Measurements from ENCODE around the gene TRIM25.

TRIM25 gene

DNA sequence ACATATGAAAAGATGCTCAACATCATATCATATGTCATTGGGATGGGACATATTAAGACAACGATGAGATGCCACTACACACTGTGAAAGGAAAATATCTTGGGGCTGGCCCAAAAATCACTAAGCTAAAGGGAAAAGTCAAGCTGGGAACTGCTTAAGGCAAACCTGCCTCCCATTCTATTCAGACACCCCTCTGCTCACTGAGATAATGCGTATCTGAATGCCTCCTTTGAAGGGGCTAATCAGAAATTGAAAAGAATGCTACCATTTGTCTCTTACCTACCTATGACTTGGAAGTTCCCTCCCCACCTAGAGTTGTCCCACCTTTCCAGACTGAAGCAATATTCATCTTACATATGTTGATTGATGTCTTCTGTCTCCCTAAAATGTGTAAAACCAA is 11.2 kb upstream of the TRIM25 start:
- DNase-seq = no peak

DNA sequence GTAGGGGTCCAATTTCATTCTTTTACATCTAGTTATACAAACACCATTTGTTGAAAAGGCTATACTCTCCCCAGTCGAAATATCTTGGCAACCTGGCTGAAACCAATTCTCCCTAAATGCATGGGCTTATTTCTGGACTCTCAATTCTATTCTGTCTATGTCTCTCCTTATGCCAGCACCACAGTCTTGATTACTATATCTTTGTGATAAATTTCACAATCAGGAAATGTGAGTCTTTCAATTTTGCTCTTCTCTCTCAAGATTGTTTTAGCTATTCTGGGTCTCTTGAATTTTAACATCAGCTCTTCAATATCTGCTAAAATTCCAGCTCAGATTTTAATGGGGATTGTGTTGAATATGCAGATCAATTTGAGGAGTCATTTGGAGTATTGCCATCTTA is 5.9 kb upstream of the TRIM25 start:
- DNase-seq = no peak

DNA sequence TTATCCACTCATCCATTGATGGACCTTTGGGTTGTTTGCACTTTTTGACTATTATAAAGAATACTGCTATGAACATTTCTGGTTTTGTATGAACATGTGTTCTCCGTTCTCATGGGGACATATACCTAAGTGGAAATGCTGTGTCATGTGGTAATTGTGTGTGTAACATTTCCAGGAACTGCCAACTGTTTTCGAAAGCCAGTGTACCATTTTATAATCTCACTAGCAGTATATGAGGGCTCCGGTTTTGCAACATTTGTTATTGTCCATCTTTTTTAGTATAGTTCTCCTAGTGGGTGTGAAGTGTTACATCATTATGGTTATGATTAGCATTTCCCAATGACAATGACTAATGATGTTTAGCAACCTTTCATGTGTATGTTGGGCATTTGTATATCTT is 5.1 kb upstream of the TRIM25 start:
- DNase-seq = no peak

DNA sequence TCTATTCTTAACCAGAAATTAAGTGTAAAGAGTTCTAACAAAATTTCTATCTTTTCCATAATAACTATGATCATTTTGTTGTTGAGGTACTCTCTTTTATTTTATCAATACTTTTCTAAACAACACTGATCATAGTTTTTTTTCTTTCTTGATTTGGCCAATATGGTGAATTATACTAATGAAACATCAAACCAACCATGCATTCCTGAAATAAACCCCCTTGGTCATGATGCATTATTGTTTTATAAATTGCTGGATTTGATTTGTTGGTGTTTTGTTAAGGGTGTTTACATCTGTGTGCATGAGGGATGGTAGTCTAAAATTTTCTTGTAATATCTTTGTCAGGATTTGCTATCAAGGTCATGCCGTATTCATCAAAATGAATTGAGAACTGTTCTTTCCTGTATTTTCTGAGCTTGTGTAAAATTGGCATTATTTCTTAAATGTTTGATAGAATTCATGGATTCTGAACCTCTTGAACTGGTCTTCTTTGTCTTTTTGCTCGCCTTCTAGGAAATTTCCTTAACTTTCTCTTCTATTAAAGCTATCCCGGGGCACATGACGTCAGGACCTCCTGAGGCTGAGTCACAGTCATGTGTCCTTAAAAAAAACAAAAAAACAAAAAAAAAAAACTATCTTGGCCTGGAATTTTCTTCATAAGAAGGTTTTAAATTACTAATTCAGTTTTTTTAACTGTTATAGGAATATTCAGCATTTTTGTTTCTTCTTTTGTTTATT is 3.9 kb upstream of the TRIM25 start:
- no peak for DNase-seq

DNA sequence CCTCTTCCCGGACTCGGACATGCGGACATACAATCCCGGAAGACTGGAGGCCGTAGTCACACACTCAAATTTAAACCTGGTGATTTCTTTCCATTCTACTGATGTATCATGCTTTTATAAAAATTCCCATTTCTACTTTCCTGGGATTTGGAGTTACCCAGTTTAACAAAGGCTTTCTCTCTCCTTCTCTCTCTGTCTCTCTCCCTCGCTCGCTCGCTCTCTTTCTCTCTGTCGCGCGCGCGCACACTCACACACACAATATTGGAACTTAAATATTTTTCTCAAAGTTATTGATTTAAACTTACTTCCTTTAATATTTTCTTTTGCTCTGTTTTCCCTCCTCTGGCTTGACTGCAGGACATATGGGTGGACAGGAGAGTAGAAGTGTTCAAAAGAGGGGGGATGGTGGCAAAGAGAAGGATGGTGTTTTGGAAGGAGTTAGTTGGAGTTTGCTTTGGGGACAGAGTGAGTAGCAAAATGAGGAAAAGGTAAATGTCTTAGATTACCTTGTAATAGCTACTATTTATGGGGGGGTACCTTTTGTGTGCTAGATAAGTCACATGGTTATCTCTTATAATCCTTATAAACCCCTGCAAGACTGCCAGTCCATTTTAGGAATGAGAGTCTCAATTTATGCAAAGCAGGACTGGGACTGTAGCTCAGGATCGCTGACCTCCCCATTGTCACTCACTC is 878 bp upstream of the TRIM25 start:
- no peak for DNase-seq

DNA sequence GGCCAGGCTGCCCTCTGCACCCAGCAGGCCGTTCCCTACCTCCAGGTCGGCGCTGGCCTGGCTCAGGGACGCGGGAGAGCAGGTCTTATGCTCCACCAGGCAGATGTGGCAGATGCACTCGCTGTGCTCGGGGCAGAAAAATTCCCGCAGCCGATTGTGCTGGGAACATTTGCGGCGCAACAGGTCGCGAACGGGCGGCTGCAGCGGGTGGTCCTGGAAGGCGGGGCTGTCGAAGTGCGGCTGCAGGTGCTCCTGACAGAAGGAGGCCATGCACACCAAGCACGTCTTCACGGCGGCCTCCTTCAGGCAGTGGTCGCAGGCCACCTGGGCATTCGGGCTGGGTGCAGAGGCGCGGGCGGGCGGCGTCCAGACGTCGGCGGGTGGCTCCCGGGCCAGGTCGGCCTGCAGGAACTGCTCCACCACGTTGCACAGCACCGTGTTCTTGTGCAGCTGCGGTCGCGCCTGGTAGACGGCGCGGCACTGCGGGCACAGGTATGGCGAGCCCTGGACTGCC is 439 bp downstream of the TRIM25 start:
- no peak for DNase-seq

DNA sequence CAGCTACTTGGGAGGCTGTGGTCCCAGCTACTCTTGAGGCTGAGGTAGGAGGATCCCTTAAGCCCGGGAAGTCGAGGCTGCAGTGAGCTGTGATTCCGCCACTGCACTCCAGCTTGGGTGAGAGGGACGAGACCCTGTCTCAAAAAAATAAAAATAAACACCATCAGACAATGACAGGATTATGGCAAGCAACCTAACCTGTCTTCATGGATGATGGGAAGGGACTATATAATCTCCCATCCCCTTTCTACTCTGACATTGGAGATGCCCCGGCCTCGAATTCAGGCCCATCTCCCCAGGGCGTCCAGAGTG is 893 bp downstream of the TRIM25 start:
- no peak for DNase-seq

DNA sequence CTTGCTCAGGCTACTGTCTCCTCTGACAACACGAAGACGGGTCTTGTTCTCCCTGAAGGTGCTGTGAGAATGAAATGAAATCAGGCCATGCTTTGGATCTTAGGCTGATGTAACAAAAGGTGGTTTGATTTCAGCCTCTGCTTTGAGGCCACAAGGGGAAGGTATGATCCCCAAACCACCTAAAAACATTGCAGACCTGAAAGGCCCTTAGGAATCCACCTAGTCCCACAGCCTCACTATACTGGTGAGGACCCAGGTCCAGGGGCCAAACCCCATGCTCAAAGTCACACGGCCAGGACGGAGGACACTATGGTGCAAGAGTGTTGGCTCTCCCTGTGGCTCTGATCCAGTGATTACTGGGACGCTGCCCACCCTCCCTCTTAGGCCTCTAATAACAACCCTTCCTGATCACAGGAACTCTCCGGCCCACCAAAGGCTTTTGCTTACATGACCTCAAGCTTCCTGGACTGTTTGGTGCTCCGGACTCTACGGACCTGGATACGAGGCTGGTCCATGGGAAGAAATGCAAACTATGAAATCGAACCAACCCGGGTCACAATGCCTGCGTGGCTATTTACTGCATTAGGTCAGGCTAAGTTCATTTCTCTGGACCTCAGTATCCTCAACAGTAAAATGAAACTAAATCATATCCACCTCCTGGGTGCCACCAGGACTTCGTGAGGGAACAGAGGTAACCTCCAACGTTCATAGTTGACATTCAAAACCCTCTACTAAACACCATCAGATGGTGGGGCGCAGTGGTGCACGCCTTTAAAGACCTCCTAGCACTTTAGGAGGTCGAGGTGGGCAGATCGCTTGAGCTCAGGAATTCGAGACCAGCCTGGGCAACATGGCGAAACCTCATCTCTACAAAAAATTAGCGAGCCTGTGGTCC is 1.5 kb downstream of the TRIM25 start:
- no peak for DNase-seq

DNA sequence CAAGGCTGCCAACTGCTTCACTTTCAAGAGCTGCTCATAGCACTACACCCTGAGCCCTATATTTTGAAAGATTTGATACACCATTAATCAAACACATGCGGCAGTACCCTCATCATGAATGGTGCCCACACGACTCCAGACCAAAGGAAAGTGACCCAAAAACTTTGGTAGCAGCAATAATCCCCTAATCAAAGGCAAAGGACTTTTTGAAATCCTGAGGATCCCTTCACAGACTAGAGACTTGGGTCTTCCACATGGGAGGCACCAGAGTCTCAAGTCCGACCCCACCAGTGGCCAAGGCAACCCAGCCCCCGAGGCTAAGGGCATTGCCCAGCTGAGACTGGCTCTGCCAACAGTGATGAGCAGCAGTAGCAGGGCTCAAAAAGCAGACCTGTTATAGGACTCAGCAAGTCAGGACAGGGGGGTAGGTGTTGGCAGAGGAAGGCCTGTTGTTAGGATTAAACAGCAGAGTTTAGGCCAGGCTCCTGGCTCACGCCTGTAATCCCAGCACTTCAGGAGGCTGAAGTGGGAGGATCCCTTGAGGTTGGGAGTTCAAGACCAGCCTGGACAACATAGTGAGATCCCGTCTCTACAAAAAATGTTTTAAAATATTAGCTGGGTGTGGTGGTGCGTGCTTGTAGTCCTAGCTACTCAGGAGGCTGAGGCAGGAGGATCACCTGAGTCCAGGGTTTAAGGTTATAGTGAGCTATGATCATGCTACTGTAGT is 3.2 kb downstream of the TRIM25 start:
- DNase-seq = no peak

DNA sequence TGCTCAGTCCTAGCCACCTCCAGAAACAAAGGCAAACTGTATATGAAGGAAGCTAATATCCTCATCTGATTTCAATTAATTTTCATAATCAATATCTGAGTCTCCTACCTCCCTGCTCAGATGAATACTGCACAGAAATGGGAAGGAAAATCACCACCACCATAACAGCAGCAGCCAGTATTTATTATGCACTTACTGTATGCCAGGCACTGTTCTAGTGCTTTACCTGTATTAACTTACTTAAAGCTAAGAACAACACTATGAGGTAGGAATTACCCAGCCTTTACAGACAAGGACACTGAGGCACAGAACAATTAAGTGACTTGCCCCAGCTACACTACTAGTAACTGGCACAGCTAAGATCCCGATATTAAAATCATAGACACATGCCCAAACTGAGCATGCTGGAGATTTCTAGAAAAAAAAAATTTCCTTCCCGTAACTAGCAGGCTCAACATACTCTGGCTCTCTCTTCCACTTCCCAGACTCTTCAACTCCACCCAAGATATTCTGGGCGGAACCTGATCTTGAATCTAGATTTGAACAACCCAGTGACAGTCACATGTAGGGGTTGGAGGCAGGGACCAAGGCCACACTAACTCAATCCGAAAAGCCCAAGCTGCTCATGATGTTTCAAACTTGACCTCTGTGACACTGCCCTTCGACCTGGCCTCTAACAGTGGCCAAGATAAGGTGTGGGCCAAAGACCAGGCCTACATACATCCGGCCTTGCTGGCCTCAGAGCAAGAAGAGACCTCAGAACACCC is 3.9 kb downstream of the TRIM25 start:
- no peak for DNase-seq

DNA sequence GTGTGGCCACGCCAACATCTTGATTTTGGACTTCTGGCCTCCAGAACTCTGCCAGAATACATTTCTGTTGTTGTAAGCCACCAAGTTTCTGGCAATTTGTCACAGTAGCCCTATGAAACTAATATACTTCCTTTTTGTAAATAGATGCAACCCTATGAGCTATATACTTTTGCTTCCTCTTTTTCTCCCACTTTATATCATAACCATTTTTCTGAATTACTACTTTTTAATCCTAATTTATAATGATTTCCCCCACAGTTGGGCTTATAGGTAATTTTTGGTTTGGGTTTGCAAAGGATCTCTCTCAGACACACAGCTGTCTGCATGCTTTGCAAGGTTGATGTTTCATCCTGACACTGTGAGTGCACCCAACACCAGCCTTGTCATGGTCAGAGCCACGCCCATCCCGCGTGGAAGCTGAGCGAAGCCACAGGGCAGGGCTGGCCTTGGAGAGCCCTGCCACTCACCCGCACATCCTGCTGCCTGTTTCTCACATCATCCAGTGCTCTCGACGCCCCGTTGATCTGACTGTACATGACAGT is 5.8 kb downstream of the TRIM25 start:
- DNase-seq = peak; percentile 48

DNA sequence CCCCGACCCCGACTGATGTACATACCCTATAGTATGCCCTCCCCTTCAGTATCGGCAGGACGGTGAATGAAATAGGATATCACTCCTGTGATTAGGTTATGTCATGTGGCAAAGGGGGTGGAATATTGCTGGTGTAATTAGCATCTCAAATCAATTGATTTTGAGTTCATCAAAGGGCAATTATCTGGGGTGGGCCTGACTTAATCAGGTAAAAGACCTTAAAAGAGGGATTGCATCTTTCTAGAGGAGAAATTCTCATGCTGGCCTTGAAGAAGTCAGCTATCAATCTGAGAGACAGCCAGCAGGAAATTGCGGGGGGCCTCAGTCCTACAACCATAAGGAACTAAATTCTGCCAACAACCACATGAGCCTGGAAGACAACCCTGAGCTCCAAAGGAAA is 10.3 kb downstream of the TRIM25 start:
- no peak for DNase-seq

DNA sequence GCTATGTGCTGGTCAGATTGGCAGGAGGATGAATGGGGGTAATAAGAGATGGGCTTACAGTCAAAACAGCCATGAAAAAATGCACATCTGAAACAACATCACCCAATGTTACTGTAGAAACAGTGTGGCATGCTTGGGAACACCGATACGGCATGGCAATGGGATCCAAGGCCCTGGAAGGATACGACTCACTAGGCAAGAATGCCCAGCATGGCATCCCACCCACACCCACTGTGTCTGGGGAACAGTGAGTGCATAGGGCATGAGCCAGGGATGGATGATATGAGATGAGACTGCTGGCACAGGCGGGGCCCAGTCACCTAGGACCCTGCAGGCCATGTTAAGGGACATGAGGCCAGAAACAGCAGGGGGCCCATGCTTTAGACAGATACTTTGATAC is 11.5 kb downstream of the TRIM25 start:
- no peak for DNase-seq

DNA sequence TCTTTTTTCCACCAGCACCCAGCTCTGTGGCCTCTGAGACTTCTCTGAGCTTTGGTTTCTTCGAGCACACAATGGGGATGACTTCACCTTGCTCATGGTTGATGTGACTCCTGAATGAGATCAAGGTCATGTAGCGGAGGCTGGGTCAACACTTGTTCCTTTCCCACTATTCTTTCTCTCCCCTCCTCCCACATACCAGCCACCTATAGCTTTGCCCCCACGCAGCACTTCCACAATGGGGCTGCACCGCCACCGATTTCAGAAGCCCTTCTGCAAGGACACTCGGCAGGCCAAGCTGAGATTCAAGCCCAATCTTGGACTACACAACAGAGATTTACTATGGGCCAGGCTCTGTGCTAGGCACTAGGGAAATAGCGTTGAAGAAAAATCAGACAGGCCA is 14.4 kb downstream of the TRIM25 start:
- DNase-seq = no peak

DNA sequence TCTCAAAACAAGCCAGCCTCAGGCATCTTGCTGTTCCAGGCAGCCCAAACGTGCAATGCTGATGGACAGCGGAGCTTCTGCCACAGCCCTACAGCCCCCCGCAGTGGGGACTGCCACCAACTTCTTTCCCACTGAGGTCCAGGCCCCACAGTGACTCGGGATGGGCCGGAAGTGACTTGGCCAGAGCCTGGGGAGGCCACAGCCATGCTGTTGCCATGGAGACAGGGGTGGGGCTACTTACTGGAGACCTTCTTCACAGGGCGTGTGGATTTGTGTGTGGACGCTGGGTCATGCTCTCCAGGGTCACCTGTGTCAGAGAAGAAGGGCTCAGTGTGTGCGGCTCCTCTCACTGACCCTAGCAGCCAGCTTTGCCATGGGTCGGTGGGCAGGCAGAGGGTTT is 15.0 kb downstream of the TRIM25 start:
- no peak for DNase-seq

DNA sequence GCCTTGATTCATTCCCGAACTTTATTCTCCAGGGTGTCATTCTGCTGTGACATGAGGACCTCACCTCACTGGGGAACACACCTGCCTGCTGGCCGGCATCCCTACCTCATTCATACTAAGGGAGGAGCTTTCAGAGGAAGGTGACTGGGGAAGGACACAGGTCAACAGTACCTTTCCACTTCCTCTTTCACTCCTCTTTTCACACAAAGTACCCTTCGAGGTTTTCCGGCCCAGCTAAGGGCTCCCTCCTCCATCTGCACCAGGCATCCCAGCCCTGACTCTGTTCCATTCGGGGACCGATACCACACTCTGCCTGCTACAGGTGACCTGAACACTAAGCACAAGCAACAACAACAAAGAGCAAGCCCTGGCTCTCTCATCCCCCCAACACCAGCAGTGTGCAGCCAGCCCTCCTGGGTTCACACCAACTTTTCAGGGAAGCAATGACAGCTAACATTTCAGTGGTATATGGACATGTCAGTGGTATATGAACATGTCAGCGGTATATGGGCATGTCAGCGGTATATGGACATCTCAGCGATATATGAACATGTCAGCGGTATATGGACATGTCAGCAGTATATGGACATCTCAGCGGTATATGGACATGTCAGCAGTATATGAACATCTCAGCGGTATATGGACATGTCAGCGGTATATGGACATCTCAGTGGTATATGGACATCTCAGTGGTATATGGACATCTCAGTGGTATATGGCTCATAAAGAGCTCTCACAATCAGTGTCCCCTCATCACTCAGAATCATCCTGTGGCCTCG is 16.0 kb downstream of the TRIM25 start:
- no peak for DNase-seq

DNA sequence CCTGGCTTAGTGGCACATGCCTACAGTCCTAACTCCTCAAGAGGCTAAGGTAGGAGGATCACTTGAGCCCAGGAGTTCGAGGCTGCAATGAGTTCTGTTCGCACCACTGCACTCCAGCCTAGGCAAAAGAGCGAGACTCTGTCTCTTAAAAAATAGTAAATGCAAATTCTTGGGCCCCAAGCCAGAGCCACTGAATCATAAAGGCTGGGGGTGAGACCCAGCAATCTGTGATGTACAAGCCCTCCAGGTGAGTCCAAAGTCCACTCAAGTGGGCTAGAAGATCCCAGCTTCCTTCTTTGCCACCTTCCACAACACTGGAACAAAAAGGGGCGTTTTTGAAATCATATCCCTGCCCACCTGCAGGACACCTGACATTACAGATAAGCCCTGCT is 16.9 kb downstream of the TRIM25 start:
- no peak for DNase-seq

DNA sequence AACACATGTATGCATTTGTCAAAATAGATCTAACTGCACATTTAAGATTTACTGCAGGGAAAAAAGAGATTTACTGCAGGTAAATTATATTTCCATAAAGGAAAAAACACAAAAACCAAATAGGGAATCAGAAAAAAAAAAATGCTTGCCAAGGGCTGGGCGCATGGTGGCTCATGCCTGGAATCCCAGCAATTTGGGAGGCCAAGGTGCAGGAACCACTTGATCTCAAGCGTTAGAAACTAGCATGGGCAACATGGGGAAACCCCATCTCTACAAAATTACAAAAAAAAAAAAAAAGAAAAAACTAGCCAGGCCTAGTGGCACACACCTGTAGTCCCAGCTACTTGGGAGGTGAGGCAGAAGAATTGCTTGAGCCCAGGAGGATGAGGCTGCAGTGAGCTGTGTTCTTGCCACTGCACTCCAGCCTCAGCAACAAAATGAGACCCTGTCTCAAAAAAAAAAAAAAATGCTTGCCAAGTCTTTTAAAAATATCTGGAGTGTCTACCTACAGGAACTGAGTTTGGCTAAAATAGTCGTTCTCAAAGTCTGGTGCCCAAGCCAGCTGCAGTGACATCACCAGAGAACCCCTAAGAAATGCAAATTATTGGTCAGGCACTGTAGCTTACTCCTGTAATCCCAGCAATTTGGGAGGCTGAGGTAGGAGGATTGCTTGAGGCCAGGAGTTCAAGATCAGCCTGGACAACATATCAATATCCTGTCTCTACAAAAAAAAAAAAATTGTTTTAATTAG is 17.5 kb downstream of the TRIM25 start:
- DNase-seq = no peak

DNA sequence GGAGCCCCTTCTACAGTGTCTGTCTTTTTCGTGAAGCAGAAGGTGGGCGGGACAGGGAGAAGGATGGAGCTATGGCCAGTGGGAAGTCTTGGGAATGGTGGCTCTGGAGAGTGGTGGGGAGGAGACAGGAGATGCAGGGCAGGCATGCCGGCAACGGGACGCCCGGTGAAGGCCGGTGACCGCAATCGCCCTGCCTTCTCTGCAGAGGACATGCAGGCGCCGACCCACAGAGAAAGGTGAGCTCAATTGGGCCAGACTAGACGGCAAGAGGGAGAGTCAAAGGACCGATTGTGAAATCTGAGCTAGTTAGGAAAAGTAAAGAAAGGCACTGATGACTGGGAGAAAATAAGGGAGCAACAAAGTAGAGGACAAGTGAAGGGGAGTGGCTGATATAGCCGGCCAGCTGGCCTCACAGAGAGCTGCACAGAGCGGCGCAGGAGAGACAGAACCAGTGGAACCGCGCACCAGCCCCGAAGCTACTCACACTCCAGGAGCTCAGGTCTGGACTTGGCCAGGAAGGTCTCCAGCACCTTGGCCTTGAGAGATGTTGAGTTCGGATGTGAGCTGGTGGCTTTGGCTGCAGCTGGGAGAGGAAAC is 18.9 kb downstream of the TRIM25 start:
- DNase-seq = no peak

DNA sequence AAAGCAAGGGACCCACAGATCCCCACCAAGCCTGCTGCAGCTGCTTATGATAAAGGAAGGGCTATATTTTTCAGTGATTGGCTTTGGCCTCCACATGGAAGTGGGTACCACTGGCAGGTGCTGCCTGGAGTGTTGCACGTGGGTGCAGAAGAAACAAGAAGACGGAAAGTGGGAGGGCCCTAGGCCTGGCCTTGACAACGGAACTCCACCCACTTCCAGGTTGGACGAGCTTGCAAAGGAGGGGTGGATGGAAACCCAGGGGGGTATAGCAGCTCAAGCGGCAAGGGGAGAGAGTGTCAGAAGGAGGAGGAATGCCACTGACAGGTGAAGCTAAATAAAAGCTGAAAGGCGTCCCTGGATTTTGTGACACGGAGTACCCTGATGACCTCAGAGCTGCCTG is 20.3 kb downstream of the TRIM25 start:
- no peak for DNase-seq

Data from stimulated activated CD8-positive, alpha-beta memory T cell treated with anti-CD3 and anti-CD28 coated beads, Interleukin-4, amount 100 ng/mL, for 48 hours (primary cell).